Nucleus accumbens (tissue), 56 donors: ENCODE results near the gene MAML3.
A peak's percentile ranks its signal among the peaks of the same experiment; 100 is the strongest.
"Not testable (repeated sequence)": the region's sequence is repeated elsewhere in the genome, so short reads cannot be mapped to it uniquely, and the experiment has no call there.

Experiments used
- DNase-seq, 56 donors: peaks; one replicate each; lab custom pipeline; 2025; lab: John Stamatoyannopoulos, UW

Gene MAML3

GRCh38 chr4:139973616-139974015, 180.4 kb downstream of the MAML3 start:
- no peak for DNase-seq

DNA sequence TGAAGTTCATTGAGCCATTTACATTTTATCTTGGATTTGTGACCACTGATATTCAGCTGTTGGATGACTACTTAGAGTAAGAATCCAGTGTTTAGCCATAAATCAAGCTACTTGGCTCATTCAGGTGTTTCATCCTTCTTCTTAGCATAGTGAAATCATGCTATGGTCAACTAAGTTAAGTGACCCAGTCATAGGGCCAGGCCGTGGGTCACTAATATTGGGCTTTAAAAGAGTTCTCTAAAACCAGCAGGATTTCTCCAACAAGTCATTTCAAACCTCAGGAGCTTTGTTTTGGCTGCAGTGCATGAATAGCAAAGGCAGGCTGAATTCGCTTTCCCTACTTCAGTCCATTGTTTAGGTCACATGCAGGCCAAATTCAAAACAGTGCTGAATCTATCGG, 181.0 kb downstream of the MAML3 start:
- no peak for DNase-seq

DNA sequence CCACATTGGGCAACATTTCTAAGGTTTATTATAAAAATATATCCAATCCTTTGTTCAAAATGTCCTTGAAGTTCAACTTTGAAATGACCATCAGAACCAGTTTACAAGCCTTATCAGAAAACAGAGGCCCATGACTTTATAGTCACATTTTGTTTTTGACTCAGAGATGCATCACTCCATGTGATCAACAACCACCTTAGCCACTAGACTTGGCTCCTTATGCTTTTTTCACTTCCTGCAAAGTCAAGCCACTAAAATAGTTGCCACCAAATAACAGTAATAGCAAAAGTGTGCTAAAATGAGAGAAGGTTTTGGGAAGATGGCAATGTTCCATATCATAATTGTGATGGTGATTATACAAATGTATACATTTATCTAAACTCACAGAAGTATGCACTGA, 181.7 kb downstream of the MAML3 start:
- no peak for DNase-seq

DNA sequence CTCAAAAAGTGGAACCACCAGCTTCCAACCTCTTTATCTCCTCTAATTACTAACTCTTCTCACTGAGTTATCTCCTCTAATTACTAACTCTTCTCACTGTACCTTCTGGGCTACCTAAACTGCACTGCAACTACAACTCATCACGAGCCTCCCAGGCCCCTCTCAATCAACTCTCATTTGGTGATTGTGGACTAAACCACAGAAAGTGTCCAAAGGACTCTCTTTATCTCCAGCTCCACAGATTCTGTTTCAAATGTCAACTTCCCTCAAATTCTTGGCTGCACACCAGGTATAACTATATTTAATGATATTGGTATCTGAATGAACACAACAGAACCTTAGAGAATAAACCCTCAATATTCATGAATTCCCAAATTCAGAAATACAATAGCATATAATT, 182.9 kb downstream of the MAML3 start:
- DNase-seq = no peak

DNA sequence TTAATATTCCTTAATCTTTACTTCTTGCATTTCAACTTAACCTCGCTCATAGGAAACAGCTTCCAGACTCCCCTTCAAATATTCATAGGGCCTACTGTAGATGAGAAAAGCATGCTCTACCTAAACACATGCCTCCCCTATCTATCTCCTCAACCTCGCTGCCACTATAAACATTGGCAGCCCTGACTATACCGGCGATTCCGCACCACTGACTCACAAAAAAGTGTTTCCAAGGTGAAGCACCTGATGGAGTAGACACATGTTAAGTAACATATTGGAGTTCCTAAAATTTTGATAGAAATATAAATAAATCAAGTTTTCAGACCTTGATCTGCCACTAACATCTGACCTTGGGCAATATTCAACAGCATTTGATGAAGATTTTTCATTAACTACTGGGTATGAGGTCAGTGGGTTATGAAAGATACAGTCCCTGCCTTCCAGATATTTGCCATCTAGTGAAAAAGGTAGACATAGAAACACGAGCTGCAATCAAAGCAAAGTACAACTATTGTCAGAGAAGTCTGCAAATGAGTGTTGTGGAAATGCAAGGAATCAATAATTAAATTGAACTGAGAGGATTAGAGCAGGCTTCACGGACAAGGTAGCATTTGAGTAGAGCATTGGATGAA, 184.2 kb downstream of the MAML3 start:
- no peak for DNase-seq

- no peak for DNase-seq
Observed at GRCh38 chr4:139968831-139969230, 185.2 kb downstream of the MAML3 start.

GRCh38 chr4:139966383-139966782, 187.6 kb downstream of the MAML3 start:
- DNase-seq = no peak

DNA sequence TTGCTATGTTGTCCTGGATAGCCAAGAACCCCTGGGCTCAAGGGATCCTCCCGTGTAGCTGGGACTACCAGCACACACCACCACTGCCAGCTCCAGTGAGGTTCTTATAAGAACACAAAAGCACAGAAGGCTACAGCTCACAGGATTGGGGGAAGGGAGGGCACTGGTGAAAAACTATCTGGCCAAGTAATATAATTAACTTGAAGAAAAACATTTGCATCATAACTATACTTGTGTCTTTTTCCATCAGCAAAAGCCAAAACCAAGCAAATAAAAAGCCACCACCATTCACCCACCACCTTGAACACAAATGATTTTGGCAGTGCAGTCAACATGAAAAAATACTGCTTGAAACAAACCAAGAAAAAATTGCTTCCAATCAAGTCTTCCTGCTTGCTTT, 188.2 kb downstream of the MAML3 start:
- no peak for DNase-seq

DNA sequence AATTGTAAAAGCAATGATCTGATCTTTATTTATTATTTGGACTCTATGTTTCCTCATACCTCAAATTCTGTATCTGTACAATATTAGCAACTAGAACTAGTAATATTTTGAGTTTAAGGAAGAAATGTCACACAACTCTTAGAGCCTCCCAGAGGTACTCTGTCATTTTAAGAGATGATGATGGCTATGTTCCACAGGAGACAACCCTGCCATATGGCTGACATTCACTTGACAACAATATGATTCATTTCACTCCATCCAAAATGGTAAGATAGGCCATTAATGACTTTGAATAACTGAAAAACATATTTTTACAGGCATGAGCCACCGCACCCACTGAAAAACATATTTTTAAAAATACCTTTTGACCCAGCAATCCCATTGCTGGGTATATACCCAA, 190.3 kb downstream of the MAML3 start:
- no peak for DNase-seq

GRCh38 chr4:139962130-139962684, 191.8 kb downstream of the MAML3 start:
- no peak for DNase-seq

DNA sequence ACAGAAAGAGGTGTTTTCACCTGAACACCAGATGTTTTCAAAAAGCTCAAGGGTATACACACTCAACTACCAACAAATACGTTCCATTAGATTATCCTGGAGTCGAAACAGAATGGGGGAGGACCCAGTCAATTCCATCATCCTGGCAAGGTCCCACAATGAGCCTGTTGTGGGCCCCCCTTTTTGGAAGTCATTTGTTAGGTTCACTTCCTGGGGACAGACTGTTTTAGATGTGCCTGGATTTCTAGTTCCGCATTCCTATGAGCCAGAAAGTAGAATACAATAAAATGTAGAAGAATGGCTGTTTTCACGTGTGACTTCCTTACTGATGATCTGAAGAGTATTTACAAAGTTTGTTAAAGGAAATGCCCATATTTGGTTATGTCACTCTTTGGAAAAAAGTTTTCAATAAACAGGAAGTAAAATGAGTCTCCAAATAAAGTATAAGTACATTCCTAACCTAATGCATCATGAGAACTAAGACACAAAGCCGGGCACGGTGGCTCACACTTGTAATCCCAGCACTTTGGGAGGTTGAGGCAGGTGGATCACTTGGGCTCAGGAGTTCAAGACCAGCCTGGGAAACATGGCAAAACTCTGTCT, 192.5 kb downstream of the MAML3 start:
- no peak for DNase-seq

DNA sequence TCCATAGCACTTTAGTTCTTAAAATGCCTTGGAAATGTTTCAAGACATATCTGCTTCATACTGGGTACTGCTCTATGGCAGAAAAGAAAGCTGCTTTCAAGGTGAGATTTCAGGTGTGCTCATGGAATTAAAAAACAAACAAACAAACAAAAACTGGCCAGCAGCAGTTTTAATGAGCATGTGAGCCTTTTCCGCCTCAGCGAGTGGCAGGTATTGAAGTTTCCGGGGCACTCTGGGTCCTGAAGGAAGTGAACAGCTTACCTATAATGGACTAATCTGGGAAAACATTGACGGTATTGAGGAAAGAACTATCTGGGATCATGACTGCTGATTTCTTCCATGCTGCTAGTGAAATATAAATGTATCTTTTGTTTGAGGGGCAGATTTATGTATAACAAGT, 194.6 kb downstream of the MAML3 start:
- DNase-seq = no peak

- peak in 3 of 56 donors; percentile 14 to 30 (median 22) for DNase-seq
Observed at GRCh38 chr4:139958739-139959098, 195.3 kb downstream of the MAML3 start.

- no peak for DNase-seq
Observed at GRCh38 chr4:139957986-139958738, 195.8 kb downstream of the MAML3 start.

GRCh38 chr4:139957065-139957464, 196.9 kb downstream of the MAML3 start:
- DNase-seq = no peak

GRCh38 chr4:139956507-139957017, 197.4 kb downstream of the MAML3 start:
- peak in 9 of 56 donors; percentile 7 to 43 (median 18) for DNase-seq

GRCh38 chr4:139955600-139955999, 198.4 kb downstream of the MAML3 start:
- no peak for DNase-seq

DNA sequence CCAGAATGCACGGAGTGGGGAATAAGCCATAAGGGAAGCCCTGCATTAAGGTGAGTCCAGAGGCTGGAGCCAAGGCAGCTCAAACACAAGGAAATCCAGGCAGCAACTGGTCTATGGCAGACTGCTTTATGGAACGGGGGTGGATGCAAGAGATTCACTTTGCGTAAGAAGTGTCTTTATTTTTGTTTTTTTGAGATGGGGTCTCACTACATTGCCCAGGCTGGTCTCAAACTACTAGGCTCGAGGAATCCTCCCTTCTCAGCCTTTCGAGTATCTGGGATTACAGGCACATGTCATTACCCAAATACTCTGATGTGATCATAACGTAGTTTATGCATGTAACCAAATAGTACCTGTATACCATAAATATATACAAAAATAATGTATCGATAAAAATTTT, 199.5 kb downstream of the MAML3 start:
- DNase-seq = no peak

DNA sequence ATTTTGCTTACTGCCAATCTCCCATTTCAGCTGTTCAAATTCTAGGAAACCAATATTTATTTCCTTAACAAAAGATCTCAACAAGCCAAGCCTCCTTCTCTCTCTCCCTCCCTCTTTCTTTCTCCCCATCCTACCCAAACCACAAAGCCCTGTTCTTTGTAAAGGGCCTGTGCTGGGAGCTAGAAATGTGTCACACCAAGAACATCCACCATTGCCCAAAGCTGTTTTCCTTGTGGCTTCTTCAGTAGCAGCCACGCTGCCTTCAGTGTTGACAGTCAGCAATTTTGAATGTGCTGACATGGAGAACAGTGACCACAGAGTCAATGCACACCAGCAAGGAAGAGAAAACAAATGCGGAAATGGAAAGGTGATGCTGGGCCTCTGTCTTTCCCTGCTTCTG, 203.0 kb downstream of the MAML3 start:
- DNase-seq = no peak

DNA sequence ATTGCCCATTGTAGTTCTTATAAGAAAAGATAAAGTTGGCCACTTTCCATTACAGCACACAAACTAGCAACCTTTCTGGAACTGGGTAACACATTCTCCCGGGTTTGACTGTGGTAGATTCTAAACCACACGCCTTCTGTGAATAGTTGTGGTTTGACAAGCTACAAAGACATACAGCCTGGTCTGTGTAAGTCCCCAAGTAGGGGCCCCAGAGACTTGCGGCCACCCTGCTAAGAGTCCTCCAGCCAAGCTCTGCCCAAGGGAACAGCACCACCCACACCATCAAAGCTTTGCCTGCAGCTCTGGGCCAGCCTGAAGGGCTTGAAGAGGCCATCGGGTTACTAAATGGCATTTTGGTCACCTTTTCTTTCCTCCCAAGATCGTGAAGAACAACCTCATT, 203.4 kb downstream of the MAML3 start:
- no peak for DNase-seq

- DNase-seq = not testable (repeated sequence)
Observed at GRCh38 chr4:139944916-139945315, 209.1 kb downstream of the MAML3 start.
